HL-60/S4 treated with retinoic acid at 250 ng/mL for 4 days and 3 days (cell line): ENCODE measurements around the gene GMDS.

Experiments used
- in situ Hi-C: fragments of 300-500 bp; cut with MboI; formaldehyde crosslinking; loops from 2 replicates; pipeline ENCODE4 v1.7.0; 2022; ENCODE audit warnings: low sequenced_read_pairs

The GMDS gene

DNA sequence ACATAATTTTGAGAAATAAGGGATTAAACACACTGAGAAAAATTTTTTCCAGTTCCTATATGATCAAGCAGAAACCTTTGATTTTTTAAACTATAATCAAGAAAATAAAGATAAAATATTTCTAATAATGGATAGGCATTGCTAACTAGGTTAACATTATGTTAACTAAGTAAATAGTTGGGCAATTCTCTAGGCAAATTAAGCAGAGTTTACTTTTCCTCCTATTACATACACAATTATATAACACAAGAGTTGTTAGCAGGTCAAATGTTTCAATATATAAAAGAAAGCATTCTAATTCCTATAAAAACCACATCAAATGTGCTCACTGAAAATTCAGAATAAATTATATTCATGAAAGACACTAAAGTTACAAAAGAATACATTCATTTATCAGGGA is 191.7 kb downstream of the GMDS start:
- in situ Hi-C loops = no loop called here

DNA sequence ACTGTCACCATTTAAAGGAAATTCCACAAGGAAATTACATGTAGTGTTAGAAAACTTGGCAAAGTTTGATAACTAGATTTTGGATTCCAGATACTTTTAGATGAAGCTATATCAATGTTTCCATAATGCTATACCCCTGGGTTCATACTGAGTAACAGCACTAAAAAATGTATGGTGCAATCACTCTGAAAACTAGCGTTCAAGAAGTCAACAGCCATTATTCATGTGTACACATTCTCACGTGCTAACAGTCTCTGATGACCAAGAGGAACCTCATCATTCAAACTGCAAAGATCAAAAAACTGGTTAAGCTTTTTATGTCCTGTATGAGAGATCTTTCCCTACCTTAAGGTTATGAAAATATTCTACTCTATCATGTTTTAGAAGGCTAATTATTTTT is 197.6 kb downstream of the GMDS start:
- in situ Hi-C loops = no loop called here

DNA sequence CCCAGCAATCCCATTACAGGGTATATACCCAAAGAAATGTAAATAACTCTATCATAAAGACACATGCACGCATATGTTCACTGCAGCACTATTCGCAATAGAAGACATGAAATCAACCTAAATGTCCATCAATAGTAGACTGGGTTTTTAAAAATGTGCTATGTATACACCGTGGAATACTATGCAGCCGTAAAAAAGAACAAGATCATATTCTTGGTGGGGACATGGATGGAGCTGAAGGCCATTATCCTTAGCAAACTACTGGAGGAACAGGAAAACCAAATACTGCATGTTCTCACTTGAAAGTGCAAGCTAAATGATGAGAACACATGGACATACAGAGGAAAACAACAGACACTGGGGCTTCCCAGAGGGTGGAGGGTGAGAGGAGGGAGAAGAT is 201.2 kb downstream of the GMDS start:
- in situ Hi-C loops = no loop called here

DNA sequence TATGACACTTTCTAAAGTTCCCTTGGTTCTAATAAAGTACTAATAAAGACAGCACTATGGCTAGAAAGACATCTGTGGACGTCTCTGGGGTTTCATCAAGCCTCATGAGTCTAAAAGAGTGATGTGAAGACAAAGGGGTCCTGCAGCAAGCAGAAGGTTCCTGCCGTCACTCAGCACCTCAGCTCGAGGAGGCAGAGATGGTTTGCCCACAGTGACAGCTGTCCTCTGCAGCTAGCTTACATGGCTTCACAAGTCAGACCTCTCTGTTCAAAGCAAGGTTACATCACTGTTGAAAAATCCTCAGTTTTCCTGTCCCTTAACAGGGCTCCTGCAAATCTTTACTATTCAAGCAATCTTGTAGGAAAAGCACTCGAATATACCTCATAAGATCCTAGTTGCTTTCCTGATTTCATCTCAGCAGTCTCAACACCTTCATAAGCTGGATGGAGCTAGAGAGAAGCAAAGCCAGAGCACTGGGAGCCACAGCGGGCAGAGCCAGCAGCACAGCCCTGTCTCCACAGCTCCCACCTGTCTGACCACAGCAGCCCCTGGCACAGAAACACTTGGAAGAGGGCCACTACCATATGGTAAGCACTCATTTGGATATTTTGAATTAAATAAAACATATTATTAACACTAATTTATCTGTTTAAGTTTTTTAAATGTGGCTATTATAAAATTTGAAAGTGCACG is 202.3 kb downstream of the GMDS start:
- in situ Hi-C loops = no loop called here

DNA sequence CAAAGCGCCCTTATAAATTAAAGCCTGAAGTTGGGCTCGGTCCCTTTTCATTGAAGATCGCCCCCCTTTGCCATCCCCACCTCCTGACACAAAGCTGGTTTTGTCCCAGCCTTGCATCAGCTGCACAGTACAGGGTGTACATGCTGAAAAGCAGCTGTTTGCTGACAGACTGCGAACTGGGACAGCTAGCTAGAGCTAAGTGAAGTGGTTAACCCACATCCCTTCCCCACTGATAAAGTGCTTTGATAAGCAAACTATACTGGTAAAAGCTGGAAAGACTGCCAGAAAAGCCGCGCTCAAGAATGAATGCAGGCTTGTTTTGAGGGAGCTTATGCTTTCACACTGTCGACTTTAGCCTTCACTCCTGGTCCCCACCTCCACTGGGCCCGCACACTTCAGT is 207.3 kb downstream of the GMDS start:
- in situ Hi-C loops = no loop called here

DNA sequence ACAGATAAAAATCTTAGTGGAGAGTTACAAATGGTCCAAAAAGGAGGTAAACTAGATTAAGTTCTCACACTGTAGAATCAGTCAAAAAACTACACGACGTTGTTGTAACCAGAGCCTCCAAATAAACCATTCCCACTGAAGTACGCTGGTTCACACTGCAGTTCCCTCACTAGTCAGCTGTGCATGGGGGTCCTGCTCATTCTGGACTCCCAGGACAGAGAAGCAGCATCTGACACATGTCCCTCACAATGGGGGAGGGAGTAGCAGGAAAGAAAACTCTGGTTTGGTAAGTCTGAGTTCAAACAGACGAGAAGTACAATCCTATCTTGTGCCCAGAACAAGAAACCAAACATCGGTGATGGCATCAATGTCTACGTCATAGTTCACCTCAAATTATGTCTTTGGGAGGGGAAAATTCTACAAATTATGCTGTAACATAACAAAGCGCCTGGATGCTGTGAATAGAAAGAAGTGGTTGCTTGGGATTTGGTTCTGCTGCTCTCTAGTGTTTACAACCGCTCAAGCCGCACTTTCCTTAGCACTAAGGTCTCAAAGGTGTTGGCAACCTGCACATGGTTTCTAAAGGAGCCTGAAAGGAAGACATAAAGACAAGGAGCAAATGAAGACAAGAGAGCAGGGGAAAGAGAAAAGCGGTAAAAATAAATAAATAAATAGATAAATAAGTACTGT is 208.0 kb downstream of the GMDS start:
- in situ Hi-C loops = no loop called here

DNA sequence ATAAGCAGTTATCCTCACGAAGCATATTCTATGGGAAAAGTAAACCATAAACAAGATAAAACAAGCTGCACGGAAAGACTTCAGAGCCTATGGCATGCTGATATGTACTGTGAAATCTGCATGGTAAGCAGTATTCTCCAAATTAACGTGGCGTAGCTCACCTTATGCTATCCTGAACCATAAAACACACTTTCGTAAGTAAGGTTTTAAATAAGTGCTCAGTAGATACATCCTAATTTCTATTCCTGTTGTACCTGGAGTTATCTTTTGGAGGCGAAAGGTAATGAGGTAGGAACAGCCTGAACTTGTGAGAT is 208.7 kb downstream of the GMDS start:
- in situ Hi-C loops = no loop called here

DNA sequence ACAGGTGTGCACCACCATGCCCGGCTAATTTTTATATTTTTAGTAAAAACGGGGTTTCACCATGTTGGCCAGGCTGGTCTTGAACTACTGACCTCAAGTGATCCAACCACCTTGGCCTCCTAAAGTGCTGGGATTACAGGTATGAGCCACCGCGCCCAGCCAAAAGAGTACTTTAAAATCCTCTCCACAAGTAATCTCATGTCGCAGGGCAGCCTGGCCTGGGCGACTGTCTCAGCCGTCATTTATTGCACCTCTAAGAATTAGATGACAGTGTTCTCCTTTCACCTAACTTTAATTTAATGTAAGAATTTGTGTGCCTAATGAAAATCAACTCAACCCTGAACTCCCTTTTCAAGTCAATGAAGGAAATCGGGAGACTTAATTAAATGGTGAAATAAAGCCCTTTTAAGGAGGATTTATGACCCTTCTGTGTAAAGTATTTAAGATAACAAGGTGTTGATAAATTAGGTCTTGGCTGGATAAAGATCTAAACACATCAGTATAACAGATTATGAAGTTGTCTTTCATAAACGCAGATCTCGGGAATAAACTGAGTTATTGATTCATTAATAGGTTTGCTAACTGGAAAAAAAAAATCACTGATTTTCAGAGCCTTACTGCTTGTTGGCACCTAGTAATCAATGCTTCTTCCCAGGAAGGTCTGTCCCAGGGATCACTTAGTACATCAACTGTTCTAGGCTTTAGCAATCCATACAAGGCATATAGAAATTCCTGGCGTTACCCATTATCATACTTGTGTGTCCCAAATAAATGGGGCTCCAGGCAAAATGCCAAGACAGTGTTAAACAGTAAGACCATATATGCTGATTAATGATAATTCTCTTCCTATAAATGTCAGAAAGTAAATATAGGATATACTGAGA is 209.3 kb downstream of the GMDS start:
- in situ Hi-C loops = no loop called here

DNA sequence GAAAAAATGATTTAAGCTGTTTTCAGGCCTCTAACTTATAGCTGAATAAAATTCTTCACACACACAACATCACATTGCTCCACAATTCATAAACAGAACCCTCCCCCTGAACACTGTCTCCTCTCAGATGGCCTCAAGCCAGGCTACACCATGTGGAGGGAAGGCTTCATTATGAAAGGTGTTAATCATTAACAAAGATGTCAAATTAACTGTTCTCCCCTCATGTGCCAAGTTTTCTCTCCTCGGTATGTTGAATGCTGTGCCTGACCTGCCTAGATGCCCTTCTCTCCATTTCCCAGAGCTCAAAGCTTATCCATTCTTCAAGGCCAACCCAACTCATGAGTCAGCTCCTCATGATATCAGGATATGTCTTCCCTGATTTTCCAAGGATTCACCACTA is 210.4 kb downstream of the GMDS start:
- in situ Hi-C loops = no loop called here

DNA sequence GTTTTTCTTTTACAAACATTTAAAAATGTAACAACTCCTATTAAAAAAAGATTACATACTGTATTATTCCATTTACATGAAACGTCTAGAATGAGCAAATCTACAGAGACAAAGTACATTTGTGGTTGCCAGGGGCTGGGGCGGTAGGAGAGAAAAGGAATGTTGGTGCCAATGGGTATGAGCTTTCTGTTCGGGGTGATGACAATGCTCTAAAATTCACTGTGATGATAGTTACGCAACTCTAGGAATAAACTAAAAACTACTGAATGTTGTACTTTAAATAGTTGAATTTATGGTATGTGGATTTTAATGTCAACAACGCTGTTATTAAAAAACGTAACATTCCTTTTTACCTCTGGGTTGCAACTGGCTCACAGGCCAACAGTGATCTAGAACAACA is 211.1 kb downstream of the GMDS start:
- in situ Hi-C loops = no loop called here

DNA sequence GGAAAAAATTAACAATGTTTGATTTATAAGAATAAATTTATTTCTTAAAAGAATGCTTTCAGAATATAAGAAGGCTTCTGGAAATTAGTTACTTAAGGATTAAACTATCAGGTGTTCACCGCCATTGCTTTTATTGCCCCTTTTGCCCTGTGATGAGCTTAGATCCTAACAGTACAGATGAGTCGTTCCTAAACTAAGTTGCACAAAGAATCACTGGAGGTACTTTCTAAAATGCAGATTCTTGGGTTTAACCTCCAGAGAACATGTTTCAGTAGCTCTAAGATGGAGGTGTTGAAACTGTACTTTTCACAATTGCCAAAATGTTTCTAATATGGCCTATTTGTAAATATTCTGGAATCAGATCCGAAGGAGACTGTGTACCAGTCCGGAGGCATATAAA is 211.9 kb downstream of the GMDS start:
- in situ Hi-C loops = no loop called here

DNA sequence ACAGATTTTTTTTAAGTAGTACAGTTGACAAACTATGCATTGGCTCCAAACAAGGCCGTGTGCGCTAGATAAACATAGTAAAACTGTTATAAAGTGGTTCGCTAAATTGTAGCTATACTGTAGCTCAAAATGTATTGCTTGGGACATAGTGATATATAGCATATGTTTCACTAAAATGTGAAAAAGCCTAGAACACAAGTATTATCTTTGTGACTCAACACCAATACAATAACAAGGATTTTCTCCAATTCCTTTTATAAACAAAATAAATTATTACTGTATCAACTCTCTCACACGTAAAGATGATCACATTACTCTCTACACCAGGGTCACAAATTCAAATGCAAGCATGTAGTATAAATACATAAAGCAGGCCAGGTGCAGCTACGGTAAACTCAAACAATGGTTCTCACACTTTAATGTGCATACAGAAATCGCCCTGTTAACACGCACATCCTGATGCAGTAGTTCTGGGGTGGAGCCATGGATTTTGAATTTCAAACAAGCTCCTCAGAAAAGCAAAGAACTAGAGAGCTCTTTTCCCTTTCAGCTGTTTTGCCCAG is 214.6 kb downstream of the GMDS start:
- in situ Hi-C loops = no loop called here

DNA sequence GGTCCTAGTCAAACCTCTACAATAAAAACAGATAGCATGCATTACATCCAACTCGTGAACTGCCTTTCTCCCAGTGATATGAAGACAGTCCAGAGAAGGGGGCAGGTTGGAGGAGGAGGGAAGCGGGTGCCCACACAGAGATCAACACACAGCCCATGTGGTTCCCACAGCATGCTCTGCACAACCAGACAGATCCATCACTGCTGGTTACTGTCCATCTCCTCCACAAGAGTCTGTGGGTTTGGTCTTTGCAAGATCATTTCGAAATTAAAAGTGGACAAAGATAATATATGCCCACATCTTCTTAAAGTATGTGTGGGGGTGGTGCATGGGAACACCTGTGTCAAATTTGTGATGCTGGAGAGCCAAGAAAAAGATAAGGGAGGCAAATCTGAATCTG is 215.5 kb downstream of the GMDS start:
- in situ Hi-C loops = no loop called here

DNA sequence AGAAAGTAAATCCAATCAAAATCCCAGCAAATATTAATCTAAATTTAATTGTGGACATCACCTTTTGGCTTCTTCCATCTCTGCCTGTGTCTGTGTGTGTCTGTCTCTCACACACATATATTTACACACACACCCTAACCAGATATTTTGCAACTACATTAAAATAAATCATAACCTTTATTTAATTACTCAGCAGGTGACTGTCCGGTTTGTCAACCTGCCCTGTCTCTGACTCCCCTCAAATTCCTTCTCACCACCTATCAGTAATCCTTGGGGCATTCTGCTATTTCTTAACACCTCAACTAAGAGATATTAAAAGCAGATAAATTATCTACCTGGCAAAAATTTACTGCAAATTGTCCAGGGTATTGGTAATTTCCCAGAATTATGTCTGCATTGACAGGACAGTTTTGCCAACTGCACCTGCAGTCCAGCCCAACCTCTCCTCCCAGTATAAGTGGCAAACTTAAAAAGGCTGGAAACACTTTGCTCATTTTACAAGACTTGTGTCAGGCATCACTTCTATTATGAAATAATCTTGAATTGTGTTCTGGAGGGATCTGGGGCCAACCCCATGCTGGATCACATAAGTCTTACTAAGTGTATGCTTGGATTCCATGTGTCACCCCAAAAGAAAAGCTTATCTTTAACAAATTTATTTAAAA is 216.1 kb downstream of the GMDS start:
- in situ Hi-C loops = no loop called here

DNA sequence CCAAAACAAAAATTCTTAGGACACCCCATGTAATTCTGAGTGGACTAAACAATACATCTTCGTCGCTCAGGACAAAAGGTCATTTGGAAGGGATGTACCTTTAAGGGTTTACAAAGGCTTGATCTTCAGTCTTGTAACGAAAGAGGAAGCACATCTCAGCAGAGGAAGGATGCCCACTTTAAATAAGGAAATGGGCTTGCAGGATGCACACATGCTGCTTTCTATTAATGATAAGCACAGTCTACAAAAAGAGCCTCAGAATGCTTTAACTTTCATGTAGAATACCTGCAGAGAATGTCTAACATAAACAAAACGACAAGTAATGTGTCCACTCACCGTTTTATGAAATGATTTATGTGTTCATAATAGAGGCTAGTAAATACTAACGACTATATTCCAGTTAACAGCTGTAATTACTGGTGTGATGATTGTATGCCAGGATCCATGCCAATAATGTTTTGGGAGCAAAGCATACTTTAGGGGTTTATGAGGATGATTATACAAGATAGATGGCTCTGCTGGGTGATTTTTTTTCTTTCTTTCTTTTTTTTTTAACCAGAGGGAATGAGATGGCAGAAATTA is 216.9 kb downstream of the GMDS start:
- in situ Hi-C loops = no loop called here

DNA sequence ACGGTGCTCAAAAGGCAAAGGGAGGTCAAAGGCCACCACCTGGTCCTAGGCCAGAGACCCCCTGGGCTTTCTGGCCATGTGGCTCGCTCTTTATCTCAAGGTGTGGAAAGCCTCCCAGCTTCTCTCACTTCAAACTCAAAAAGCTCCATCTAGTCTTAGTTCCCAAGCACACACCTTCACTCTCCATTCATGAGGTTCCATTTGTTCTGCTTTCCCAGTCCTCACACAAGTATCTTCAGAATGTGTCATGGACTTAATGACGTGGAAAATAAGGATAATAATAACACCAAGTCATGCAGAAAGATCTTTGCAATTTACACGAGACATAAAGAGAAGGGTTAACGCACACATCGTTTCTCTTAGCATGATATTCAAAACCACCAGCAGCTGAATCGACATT is 219.3 kb downstream of the GMDS start:
- in situ Hi-C loops = no loop called here

DNA sequence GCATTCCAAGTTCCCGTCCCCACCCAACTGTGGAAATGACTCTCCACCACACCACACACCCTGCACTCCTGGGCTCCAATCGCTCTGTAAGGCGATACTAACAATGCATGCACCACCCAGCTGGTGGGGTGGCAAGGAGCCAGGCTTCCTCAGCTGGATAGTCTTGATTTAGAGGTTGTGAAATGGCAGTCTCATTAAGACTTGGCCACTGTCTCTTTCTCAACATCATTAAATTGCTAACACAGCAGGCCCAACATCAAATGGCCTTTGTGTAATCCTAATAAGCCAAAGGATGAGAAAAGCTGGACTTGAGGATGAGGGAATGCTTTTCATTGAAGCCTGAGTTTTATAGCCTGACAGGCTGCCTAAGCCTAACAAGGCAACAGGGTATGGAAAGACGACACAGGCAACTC is 223.7 kb downstream of the GMDS start:
- in situ Hi-C loops = no loop called here

DNA sequence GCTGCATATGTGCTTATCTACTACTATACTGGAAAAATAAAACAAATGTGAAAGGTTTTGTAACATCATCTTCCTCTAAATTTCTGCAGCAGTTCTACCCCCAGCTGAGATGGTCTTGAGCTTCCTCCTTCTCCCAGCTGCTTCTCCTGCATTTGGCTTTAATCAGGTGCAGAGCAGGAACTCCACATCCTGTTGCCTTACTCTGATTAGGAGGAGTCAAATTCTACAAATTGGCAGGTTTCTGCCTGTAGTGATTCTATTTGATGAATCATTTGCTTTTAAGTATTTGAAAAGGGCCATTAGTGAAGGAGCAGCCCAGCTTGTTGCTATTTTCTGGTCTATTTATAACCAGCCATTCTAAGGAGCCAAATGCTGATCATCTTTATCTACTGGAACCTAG is 224.5 kb downstream of the GMDS start:
- in situ Hi-C loops = no loop called here

DNA sequence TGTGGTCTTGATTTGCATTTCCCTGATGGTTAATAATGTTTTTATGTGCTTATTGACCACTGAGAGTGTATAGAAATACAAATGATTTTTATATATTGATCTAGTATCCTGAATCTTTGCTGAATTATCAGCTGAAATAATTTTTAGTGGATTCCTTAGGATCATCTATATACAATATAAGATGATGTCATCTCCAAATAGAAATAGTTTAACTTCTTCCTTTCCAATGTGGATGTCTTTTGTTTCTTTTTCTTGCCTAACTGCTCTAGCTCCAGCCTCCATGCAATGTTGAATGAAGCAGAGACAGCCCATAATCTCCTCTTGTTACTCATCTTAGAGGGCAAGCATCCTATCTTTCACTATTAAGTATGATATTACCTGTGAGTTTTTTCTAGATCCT is 226.4 kb downstream of the GMDS start:
- in situ Hi-C loops = no loop called here

DNA sequence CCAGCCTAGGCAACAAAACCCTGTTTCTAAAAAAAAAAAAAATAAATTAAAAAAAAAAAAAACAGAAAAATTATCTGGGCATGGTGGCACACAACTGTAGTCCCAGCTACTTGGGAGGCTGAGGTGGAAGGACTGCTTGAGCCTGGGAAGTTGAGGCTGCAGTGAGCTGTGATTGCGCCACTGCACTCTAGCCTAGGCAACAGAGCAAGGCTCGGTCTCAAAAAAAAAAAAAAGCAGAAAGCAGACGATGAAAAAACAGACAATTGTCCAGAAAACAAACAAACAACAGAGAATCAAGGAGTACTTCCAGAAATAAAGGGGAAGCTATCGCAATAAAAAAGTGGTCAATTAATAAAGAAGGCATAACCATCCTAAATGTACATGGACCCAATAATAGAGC is 229.4 kb downstream of the GMDS start:
- in situ Hi-C loops = no loop called here
